ENCODE measurements around the gene C1RL. TPM values are rescaled to one million over a fixed set of nuclear protein-coding genes. Genes with fewer than 3 reads are reported as not detected.

The C1RL gene
- total RNA-seq, 1 experiment from 2014 or later = 25.9 TPM

DNA sequence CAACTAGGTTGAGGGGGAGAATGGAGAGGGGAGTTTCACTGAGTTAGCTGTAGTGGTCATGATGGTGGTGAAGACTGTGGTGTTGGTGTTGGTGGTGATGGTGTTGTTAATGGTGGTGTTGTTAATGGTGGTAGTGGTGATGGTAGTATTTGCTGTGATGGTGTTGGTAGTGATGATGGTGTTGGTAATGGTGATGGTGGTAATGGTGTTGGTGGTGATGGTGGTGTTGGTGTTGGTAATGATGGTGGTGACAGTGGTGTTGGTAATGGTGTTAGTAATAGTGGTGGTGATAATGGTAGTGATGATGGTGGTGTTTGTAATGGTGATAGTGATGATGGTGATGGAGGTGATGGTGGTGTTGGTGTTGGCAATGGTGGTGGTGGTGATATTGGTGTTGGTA, 25.9 kb downstream of the C1RL start (continued):
- TF ChIP-seq, protein P1, sequence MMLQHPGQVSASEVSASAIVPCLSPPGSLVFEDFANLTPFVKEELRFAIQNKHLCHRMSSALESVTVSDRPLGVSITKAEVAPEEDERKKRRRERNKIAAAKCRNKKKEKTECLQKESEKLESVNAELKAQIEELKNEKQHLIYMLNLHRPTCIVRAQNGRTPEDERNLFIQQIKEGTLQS (IDR thresholded peaks at IDR 0.05) = no peak
- TF ChIP-seq JUND (IDR thresholded peaks at IDR 0.05) = no peak
- TF ChIP-seq TCF7L2 (IDR thresholded peaks at IDR 0.05; ENCODE audit: borderline replicate concordance, extremely low read depth, insufficient read depth, insufficient read length) = no peak
- TF ChIP-seq EZH2 (IDR thresholded peaks at IDR 0.05) = no peak
- no peak for TF ChIP-seq RAD21 (IDR thresholded peaks at IDR 0.05; ENCODE audit: low read depth)
- no peak for TF ChIP-seq CBX3 (IDR thresholded peaks at IDR 0.05; ENCODE audit: low read depth)
- TF ChIP-seq SRF (IDR thresholded peaks at IDR 0.05; ENCODE audit: low read depth) = no peak
- no peak for TF ChIP-seq YY1 (IDR thresholded peaks at IDR 0.05; ENCODE audit: extremely low read depth, insufficient replicate concordance, low read depth, low read length)
- no peak for TF ChIP-seq REST (IDR thresholded peaks at IDR 0.05; ENCODE audit: low read depth)

- H3K27ac ChIP-seq (ENCODE audit: low read depth, low read length) = no peak overlapping the region
- no peaks in the 10 kb centered on the region for H3K79me2 ChIP-seq (ENCODE audit: insufficient read depth, low read length)
- H3K4me2 ChIP-seq (ENCODE audit: low read length) = no peak overlapping the region
- no TSS peak for BruUV-seq (replicated peaks)
- CTCF ChIA-PET = no interaction called here
- POLR2A ChIA-PET = no interaction called here
- H3K9me3 ChIP-seq (ENCODE audit: control insufficient read depth in 1 of 2, insufficient read depth in 1 of 2, low read depth in 1 of 2, low read length in 2 of 2) = peaks cover 0 to 10% of the 10 kb centered on the region in 2 experiments; a peak in 1 of 4 replicates
- H3K4me1 ChIP-seq (ENCODE audit: control insufficient read depth in 1 of 2, insufficient read depth in 2 of 2, low read length in 2 of 2) = peaks cover 2 to 7% of the 10 kb centered on the region in 2 experiments; a peak in 2 of 4 replicates
- ATAC-seq = no peak
- no peaks in the 10 kb centered on the region for H4K20me1 ChIP-seq (ENCODE audit: insufficient read depth)
- H3K4me3 ChIP-seq (replicated peaks in 1 of 2; ENCODE audit: low read depth in 1 of 2, low read length in 2 of 2) = no peak overlapping the region
- H3K36me3 ChIP-seq (ENCODE audit: control insufficient read depth in 1 of 2, insufficient read depth in 2 of 2, low read length in 2 of 2) = no peaks in the 10 kb centered on the region
- DNase-seq (ENCODE audit: low read depth, low spot score) = no peak
- H3K27me3 ChIP-seq (ENCODE audit: insufficient read depth, low read length) = no peaks in the 10 kb centered on the region
- no peaks in the 10 kb centered on the region for H3K9me2 ChIP-seq (ENCODE audit: insufficient read depth)
- RAD21 ChIA-PET (ENCODE audit: low non-redundant PET in 1 of 2, low total read pairs in 2 of 2, uncharacterized antibody in 2 of 2, unreplicated experiment in 2 of 2) = no interaction called here
- intact Hi-C loops (cut with micrococcal nuclease) = no loop called here
- no peak overlapping the region for H2AFZ ChIP-seq (ENCODE audit: low read depth, low read length, poor library complexity, severe bottlenecking)
- no peak overlapping the region for H3K9ac ChIP-seq (ENCODE audit: low read length)
- TF ChIP-seq REST (IDR thresholded peaks at IDR 0.05; ENCODE audit: low read depth) = no peak
- TF ChIP-seq, protein P2, sequence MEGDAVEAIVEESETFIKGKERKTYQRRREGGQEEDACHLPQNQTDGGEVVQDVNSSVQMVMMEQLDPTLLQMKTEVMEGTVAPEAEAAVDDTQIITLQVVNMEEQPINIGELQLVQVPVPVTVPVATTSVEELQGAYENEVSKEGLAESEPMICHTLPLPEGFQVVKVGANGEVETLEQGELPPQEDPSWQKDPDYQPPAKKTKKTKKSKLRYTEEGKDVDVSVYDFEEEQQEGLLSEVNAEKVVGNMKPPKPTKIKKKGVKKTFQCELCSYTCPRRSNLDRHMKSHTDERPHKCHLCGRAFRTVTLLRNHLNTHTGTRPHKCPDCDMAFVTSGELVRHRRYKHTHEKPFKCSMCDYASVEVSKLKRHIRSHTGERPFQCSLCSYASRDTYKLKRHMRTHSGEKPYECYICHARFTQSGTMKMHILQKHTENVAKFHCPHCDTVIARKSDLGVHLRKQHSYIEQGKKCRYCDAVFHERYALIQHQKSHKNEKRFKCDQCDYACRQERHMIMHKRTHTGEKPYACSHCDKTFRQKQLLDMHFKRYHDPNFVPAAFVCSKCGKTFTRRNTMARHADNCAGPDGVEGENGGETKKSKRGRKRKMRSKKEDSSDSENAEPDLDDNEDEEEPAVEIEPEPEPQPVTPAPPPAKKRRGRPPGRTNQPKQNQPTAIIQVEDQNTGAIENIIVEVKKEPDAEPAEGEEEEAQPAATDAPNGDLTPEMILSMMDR (IDR thresholded peaks at IDR 0.05 in 2 of 3, conservative IDR thresholded peaks at IDR 0.05 in 1 of 3; ENCODE audit: borderline replicate concordance in 1 of 3, insufficient read depth in 1 of 3, low read depth in 2 of 3, low read length in 2 of 3) = no peak
- no peak for TF ChIP-seq POLR2AphosphoS5 (IDR thresholded peaks at IDR 0.05; ENCODE audit: low read depth, low read length)
- no peak for TF ChIP-seq ZFX (IDR thresholded peaks at IDR 0.05)
- no peak for TF ChIP-seq TCF7L2 (IDR thresholded peaks at IDR 0.05; ENCODE audit: borderline replicate concordance, extremely low read depth, insufficient read depth, insufficient read length)
- TF ChIP-seq FOSL1 (IDR thresholded peaks at IDR 0.05; ENCODE audit: low read depth) = no peak
- TF ChIP-seq EZH2 (IDR thresholded peaks at IDR 0.05) = no peak
- no peak for TF ChIP-seq EGR1 (IDR thresholded peaks at IDR 0.05; ENCODE audit: low read depth)
Measured at GRCh38 chr12:7081037-7081436, 28.0 kb downstream of the C1RL start.
